ENCODE measurements around the gene PARP8.

DNA sequence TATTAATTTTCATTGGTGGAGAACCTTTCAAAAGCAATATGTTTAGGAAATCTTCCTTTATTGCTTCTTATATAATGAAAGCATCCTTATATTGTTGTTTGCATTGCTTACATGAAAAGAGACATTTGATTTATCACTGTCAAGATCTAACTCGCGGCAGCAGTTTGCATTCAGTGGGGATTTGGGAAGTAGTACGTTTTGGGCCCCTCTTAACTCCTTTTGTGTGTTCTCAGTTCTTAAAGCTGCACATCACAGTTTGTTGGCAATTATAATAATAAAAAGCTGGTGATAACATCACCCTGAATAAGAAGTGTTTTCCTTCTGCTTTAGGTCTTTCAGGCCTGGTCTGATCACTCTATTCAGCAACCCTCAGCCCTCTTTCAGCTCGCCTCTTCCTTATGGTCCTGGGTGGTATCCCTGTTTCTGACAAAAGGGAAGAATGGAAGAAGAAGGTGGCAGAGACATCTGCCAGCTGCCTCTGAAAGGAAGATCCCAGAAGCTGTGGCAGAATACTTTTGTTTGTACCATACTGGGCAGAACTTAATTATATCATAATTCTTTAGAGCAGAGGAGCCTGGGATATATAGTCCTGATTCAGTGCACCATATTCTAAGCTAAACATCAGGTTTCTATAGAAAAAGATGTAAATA lies 53.7 kb downstream of the PARP8 start:
- TF ChIP-seq, protein P1, sequence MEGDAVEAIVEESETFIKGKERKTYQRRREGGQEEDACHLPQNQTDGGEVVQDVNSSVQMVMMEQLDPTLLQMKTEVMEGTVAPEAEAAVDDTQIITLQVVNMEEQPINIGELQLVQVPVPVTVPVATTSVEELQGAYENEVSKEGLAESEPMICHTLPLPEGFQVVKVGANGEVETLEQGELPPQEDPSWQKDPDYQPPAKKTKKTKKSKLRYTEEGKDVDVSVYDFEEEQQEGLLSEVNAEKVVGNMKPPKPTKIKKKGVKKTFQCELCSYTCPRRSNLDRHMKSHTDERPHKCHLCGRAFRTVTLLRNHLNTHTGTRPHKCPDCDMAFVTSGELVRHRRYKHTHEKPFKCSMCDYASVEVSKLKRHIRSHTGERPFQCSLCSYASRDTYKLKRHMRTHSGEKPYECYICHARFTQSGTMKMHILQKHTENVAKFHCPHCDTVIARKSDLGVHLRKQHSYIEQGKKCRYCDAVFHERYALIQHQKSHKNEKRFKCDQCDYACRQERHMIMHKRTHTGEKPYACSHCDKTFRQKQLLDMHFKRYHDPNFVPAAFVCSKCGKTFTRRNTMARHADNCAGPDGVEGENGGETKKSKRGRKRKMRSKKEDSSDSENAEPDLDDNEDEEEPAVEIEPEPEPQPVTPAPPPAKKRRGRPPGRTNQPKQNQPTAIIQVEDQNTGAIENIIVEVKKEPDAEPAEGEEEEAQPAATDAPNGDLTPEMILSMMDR (conservative IDR thresholded peaks at IDR 0.05; ENCODE audit: low read depth, low read length), result no peak
- TF ChIP-seq POLR2A (IDR thresholded peaks at IDR 0.05; ENCODE audit: low read depth, low read length), result no peak
- no peak for TF ChIP-seq RFX5 (IDR thresholded peaks at IDR 0.05; ENCODE audit: low read depth, low read length)
- no peak for TF ChIP-seq MAFK (IDR thresholded peaks at IDR 0.05; ENCODE audit: low read depth, low read length)
- no peak for TF ChIP-seq RCOR1 (IDR thresholded peaks at IDR 0.05; ENCODE audit: insufficient replicate concordance, low read length)
- no peak for TF ChIP-seq BHLHE40 (IDR thresholded peaks at IDR 0.05; ENCODE audit: low read depth, low read length)

All from IMR-90 (cell line).